ENCODE data around the gene GNL1.
A peak's percentile ranks its signal among the peaks of the same experiment; 100 is the strongest.

Gene GNL1, protein sequence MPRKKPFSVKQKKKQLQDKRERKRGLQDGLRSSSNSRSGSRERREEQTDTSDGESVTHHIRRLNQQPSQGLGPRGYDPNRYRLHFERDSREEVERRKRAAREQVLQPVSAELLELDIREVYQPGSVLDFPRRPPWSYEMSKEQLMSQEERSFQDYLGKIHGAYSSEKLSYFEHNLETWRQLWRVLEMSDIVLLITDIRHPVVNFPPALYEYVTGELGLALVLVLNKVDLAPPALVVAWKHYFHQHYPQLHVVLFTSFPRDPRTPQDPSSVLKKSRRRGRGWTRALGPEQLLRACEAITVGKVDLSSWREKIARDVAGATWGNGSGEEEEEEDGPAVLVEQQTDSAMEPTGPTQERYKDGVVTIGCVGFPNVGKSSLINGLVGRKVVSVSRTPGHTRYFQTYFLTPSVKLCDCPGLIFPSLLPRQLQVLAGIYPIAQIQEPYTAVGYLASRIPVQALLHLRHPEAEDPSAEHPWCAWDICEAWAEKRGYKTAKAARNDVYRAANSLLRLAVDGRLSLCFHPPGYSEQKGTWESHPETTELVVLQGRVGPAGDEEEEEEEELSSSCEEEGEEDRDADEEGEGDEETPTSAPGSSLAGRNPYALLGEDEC

DNA sequence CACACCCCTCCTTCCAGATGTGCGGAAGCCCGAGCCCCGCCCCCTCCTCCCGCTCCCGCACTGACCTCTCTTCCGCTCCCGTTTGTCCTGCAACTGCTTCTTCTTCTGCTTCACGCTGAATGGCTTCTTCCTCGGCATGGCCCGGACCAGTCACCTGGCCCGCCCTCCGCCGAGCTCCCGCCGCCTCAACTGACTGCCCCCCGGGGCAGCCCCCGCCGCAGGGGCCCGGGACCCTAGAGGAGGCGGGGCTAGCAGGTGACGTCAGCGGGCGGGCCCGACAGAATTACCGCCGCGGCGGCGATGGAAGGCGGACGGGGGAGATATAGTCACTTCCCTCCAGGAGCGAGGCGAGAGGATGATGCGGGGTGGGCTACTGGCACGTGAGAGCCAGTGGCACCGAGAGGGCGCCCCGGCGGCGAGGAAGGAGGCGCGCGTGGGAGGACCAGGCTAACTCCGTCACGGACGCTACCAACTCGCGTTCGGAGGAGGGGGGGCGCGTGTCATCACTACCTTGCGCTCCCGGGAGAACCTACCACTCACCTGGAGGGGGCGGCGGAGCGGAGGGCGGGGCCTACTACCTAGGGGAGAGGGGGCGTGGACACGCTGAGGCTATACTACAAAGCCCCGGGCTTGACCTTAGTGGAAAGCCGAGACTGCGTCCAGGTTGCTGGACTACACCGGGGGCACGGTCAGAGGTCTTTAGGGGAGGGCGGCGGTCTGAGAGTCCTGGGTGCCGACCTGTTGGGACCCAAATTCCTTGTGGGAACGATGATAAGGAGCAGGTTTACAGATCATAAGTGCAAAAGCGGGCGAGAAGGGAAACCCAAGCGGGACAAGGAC is at the start of gene GNL1:
GNL1 (minus strand) TSS at position 424 of the 840 bp plus-strand sequence; CDS start at position 138, 286 bp downstream.
- peak; percentile 82 for DNase-seq (ENCODE audit: low read depth)

DNA sequence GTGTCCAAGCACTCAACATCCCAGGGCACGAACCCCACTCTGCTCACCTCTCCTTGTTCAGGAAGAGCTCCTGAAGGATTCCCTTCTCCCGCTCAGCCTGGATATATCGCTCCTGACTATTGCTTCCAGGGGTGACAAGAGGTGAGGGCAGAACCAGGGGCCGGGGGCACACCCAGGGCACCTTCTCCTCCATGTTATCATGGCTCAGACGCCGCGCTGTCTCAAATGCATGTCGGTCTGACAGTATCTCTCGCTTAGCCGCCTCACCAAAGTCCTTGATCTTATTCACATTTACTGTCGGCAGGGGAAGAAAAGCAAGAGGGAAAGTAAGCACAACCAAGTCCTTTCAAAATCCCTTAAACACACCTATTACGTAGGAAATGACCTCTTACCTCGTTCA is 47.7 kb upstream of the GNL1 start:
- no peak for DNase-seq (ENCODE audit: low read depth)

DNA sequence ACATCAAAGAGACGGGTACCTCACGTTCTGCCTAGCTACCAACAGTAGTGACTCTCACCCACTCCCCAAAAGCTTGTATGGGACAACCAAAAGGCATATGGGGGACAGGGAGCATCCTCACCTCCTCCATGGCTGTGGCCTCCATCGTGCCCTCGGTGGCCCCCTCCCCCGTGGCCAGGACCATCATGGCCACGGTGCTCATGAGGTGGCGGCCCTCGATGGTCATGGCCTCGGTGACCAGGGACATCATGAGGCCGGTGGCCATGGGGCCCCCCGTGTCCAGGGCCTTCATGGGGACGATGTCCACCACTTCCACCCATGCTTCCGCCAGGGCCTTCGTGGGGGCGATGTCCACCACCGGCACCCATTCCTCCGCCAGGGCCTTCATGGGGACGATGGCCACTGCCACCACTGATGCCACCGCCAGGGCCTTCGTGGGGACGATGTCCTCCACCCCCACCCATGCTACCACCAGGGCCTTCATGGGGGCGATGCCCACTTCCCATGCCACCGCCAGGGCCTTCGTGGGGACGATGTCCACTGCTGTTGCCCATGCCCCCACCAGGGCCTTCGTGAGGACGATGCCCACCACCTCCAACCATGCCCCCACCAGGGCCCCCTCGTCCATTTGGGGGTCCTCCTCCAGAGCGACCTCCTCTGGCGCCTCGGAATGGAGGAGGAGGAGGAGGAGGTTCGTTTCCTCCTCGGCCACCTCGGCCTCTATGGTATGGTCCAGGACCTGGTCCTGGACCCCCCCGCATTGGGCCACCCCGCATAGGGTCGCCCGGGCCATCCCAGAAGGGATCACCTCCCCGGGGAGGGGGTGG is 45.7 kb upstream of the GNL1 start:
- DNase-seq (ENCODE audit: low read depth) = no peak

DNA sequence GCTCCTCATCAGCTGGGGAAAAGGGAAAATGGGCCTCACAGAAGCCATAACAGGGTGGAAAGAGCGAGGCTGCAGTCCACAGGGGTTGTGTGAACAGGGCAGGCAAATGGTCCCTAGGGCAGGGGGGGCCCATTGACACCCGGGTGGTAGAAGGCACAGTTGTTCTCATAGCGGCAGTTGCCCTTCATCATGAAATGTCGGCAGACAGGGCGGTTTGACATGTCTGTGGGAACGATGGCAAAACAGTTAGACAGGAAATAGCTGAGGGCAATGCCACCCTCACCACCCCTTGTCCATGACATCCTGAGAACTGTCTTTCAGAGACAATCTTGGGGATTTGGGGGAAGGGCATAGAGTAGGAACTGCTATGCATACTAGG is 45.1 kb upstream of the GNL1 start:
- no peak for DNase-seq (ENCODE audit: low read depth)

DNA sequence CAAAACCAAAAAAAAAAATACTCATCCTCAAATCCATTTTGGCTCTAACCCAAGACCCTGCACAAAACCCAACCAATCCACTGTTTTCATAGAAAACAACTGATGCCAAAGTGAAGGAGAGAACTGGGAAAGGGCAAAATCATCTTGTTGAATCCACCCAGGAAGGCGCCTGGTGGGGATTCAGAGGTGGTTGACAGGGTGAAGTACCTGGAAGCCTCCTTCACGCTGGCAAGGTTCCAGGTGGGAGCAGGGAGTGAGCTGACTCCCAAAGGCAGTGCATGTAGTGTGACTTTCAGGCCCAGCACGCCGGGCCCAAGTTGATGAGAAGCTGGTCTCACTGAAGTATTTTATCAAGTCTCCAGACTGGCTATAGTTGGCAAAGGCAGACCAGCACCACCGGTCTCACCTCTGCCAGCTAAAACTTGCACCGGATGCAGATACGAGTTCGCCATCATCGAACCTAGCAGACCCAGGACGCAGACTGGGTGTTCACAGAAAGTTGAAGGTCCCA is 44.2 kb upstream of the GNL1 start:
- DNase-seq (ENCODE audit: low read depth) = peak; percentile 7

DNA sequence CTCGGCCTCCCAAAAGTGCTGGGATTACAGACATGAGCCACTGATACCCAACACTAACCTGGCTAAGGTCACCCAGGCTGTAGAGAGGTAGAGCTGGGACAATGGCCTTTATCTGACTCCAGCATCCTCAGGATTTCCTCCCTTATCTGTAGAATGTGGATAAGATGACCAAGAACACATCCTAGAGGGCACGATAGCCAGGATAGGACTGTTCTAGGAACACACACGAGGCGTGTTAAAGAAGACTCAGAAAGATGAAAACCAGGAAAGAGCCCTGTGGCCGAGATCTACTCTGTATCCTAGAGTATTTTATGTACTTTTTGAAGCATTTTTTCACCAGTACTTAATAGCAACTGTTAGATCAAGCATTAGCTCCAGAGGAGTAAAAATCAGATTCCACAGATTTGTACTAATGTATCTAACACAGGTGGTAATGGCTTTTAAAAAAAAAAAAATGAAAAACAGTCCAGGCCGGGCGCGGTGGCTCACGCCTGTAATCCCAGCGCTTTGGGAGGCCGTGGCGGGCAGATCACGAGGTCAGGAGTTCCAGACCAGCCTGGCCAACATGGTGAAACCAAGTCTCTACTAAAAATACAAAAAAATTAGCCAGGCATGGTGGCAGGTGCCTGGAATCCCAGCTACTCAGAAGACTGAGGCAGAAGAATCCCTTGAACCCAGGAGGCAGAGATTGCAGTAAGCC is 43.5 kb upstream of the GNL1 start:
- no peak for DNase-seq (ENCODE audit: low read depth)

DNA sequence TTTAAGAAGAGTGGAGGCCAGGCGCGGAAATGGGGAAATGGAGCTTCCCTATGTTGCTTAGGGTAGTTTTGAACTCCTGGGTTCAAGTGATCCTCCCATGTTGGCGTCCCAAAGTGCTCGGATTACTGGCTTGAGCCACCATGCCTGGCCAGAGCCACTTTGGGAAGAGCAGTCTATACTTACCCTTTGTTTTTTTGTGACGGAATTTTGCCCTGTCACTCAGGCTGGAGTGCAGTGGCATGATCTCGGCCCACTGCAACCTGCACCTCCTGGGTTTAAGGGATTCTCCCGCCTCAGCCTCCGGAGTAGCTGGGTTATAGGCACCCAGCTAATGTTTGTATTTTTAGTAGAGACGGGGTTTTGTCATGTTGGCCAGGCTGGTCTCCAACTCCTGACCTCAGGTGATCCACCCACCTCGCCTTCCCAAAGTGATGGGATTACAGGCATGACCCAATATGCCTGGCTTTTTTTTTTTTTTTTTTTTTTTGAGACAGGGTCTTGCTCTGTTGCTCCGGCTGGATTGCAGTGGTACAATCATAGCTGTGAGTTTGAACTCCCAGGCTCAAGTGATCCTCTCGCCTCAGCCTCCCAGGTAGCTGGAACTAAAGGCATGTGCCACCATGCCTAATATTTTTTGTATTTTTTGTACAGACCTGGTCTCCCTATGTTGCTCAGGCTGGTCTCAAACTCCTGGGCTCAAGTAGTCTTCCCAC is 42.8 kb upstream of the GNL1 start:
- DNase-seq (ENCODE audit: low read depth) = no peak

DNA sequence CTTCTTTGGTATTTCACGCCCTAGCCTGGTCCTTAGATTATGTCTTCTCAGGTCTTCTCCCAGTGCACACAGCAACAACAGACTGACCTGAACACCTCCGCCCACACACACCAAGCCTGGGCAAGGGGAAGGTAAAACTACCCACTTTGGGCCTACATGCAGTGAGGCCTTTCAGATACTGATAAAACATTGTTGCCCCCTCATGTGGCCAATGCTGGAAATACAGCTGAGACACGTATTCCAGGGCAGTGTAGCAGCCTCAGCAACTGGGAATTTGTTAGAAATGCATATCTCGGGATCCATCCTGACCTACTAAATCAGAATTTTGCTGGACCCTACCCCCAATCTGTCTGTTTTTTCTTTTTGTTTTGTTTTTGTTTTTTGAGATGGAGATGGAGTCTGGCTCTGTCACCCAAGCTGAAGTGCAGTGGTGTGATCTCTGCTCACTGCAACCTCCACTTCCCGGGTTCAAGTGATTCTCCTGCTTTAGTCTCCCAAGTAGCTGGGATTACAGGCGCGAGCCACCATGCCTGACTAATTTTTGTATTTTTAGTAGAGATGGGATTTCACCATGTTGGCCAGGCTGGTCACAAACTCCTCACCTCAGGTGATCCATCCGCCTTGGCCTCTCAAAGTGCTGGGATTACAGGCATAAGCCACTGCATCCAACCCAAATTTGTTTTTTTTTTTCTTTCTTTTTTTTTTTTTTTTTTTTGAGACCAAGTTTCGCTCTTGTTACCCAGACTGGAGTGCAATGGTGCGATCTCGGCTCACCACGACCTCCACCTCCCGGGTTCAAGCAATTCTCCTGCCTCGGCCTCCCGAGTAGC is 41.2 kb upstream of the GNL1 start:
- peak; percentile 81 for DNase-seq (ENCODE audit: low read depth)

DNA sequence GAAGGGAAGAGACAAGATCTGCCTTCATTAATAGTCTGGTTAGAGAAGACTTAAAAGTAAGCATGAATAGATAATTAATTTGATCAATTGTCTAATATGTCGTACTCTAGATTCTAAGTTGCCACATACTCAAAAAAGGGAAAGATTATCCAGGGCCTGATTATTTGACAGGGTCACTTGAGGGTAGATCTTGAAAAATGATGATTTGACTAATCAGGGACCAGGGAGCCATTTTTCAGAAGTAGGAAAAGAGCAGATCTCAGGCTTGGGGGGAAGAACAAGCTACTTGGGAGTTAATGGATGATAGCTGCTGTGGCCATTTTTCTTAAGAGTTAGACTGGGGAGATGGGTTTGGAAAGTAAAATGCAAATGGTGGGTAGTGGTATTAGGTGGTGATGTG is 36.0 kb upstream of the GNL1 start:
- DNase-seq (ENCODE audit: low read depth) = no peak

DNA sequence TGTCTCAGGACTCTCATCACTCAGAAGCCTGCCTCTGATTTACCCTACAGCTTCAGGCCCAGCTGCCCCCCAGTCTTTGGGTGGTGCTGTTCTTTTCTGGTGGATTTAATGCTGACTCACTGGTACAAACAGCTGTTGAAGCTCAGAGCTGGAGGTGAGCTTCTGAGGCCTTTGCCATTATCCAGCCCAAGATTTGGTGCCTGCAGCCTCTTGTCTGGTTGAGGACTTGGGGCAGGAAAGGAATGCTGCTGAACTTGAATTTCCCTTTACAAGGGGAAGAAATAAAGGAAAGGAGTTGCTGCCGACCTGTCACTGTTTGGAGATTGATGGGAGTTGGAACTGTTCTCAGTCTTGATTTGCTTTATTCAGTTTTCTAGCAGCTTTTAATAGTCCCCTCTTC is 34.7 kb upstream of the GNL1 start:
- DNase-seq (ENCODE audit: low read depth) = no peak

DNA sequence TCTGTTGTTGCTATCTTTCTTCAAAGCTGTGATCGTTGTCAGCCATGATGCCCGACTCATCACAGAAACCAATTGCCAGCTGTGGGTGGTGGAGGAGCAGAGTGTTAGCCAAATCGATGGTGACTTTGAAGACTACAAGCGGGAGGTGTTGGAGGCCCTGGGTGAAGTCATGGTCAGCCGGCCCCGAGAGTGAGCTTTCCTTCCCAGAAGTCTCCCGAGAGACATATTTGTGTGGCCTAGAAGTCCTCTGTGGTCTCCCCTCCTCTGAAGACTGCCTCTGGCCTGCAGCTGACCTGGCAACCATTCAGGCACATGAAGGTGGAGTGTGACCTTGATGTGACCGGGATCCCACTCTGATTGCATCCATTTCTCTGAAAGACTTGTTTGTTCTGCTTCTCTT is 34.2 kb upstream of the GNL1 start:
- no peak for DNase-seq (ENCODE audit: low read depth)

DNA sequence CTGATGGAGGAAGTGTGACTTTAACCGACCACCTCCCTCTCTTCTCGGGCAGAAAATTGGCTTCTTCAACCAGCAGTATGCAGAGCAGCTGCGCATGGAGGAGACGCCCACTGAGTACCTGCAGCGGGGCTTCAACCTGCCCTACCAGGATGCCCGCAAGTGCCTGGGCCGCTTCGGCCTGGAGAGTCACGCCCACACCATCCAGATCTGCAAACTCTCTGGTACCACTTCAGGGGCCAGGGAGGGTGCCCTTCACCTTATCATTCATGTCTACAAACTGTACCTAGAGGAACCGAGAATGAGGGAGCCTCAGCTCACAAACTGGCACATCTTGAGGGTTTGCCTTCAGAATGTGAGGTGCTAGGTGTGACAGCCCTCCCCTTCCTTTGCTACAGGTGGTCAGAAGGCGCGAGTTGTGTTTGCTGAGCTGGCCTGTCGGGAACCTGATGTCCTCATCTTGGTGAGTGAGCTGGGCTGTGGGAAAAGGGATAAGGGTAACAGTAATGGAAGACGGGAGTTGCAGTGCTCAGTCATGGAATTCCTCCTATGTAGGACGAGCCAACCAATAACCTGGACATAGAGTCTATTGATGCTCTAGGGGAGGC is 33.6 kb upstream of the GNL1 start:
- no peak for DNase-seq (ENCODE audit: low read depth)

DNA sequence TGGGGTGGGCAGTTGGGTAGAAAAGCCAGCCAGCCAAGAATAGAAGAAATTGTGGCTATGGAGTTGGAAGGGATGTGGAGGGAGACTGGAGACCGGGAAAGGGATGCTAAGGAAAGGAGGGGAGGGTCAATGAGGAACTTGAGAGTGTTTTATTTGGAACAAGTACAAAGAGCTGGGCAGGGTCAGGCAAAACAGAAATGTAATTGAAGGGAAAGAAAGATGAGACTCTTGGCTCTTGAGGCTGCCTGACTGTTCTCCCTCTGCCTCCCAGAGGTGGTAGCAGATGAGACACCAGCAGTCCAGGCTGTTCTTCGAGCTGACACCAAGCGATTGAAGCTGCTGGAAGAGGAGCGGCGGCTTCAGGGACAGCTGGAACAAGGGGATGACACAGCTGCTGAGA is 27.6 kb upstream of the GNL1 start:
- no peak for DNase-seq (ENCODE audit: low read depth)

DNA sequence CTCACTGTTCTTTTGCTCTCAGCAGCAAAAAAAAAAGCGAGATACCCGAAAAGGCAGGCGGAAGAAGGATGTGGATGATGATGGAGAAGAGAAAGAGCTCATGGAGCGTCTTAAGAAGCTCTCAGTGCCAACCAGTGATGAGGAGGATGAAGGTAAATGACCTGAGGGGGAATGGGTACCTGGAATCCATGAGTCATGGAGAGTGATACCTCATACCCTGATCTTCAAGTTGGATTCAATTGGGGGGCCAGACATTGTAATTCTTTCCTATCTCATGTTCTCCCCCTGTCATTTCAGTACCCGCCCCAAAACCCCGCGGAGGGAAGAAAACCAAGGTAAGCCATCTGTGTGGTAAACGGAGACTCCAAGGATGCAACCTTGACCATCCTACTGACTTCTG is 21.8 kb upstream of the GNL1 start:
- DNase-seq (ENCODE audit: low read depth) = no peak

DNA sequence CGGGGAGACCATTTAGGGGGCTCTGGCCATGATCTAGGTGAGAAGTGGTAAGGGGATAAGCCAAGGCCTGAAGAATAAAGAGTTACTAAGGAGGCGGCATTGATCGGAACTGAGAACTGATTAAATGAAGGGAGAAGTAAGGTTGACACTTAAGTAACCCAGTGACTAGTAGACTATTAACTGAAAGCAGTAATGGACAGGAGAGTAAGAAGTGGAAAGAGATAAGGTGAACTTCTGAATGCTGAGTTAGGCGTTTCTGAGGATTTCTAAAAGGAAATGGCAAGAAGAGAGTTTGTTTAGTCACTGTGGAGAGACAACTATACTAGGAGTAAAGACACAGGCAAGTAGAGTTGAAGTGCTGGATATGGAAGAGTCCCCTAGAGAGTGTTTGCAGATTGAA is 16.8 kb upstream of the GNL1 start:
- DNase-seq (ENCODE audit: low read depth) = no peak

DNA sequence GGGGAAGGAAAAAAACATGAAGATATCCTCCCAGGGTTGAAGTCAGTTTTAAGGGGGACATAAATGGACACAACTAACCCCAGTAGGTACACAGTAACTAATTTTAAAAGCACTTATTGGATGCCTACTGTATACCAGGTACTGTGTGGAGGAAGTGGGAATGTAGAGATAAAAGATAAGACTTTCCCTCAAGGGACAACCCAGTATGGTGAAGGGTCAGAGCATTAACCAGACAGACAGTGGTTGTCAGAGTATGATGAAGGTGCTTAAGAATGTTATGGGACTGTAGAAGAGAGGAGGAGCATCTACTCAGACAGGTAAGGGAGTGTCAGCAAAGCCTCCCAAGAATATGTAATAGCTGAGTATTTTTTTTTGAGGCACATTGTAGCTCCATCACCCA is 15.9 kb upstream of the GNL1 start:
- DNase-seq (ENCODE audit: low read depth) = no peak

DNA sequence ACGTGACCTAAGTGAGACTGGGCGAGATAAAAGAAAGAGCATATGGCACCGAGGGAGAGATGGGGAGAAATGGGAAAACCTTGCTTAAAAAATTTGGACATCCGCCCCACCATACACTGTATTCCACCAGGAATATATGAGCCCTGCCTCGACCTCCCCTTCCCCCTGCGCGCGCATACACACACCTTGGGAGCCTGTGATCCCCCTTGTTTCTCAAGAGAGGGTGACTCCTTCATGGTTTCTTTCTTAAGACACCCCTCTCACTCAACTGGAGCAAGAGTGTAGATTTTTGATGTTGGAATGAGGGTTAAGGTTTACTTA is 15.4 kb upstream of the GNL1 start:
- no peak for DNase-seq (ENCODE audit: low read depth)

DNA sequence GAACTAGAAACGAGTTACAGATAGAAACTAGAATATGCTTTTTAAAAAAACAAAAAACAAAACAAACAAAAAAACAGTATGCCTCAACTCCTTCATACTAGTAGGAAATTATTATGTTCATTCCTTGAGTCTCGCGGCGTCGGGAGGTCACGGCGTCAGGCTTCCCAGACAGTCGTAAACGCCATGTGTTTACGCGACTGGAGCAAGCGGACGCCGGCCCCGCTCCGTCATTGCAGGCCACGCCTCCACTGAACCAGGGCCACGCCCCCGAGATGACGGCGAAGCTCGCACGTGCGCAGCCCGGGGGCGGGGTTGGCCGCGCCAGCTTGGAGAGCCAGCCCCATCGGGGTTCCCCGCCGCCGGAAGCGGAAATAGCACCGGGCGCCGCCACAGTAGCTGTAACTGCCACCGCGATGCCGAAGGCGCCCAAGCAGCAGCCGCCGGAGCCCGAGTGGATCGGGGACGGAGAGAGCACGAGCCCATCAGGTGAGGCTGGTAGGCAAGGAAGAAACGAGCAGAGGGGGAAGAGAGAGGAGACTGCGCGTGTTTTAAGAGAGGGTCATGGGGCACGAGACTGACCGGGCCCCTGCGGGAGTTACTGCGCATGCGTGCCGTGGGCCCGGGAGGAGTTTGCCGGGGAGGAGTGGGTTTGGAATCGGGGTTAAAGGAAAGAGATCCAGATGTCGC is 14.9 kb upstream of the GNL1 start, which contains the start of gene ABCF1:
ABCF1 (plus strand) TSS at position 368 of the 687 bp plus-strand sequence; CDS start at position 414, 46 bp downstream.
- peak; percentile 96 for DNase-seq (ENCODE audit: low read depth)

DNA sequence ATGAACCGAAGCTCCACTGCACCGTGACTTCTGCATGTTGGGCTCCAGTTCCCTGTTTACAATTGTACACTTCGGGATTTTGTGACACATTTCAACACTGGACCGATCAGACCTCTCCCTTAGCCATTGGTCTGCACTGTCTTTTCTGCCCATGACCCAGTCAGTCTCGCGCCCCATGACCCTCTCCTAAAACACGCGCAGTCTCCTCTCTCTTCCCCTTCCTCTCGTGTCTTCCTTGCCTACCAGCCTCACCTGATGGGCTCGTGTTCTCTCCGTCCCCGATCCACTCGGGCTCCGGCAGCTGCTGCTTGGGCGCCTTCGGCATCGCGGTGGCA is 14.4 kb upstream of the GNL1 start:
- DNase-seq (ENCODE audit: low read depth) = no peak
